ACC112 (cell line): Measurements from ENCODE around the gene C3orf52.

Experiments
- H2AFZ ChIP-seq: fragments of 200-600 bp; sonication (generic); one replicate; pipeline ENCODE4 v1.6.0; 2017; ENCODE audit warnings: antibody characterized with exemption, low read length; ENCODE audit not compliant: unreplicated experiment
- H3K27ac ChIP-seq: fragments of 200-600 bp; sonication (generic); 2 replicates; pipeline ENCODE4 v1.5.1; 2014; ENCODE audit warnings: low read depth, mild to moderate bottlenecking, antibody characterized with exemption, low read length, moderate library complexity
- H3K27me3 ChIP-seq: fragments of 200-600 bp; sonication (generic); 2 replicates; pipeline ENCODE4 v1.6.1; 2014; ENCODE audit warnings: mild to moderate bottlenecking, antibody characterized with exemption, low read length, moderate library complexity, mixed read lengths; ENCODE audit not compliant: insufficient read depth
- H3K36me3 ChIP-seq: fragments of 200-600 bp; sonication (generic); 2 replicates; pipeline ENCODE4 v1.6.1; 2016; ENCODE audit warnings: mild to moderate bottlenecking, antibody characterized with exemption, low read length, moderate library complexity, mixed read lengths; ENCODE audit not compliant: insufficient read depth
- H3K4me1 ChIP-seq: fragments of 200-600 bp; sonication (generic); one replicate; pipeline ENCODE4 v1.6.1; 2016; ENCODE audit warnings: low read length, mixed read lengths; ENCODE audit not compliant: insufficient read depth, unreplicated experiment, control insufficient read depth
- H3K4me3 ChIP-seq: fragments of 200-600 bp; sonication (generic); 2 replicates; pipeline ENCODE4 v1.5.1; 2014; ENCODE audit warnings: mild to moderate bottlenecking, low read depth, low read length
- H3K79me2 ChIP-seq: fragments of 200-600 bp; sonication (generic); one replicate; pipeline ENCODE4 v1.6.0; 2016; ENCODE audit warnings: low read length; ENCODE audit not compliant: control insufficient read depth, unreplicated experiment, insufficient read depth

Gene C3orf52

DNA sequence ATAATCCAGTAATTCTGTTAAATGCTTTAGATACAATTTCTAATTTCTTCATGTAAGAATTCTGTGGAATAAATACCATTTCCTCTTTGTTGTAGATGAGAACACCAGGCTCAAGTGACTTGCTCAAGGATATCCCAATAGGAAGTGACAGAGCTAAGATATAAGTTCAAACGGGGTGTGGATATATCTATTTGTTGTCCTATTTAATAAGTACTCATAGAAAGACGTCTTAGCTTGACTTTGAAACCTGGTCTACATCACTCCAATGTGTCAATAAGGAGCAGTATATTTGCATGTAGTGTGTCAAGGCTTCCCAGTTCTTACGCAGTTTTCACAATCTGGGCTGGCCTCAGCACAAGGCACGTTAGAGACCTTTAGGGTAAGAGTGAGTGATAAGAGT lies 51.6 kb downstream of the C3orf52 start:
- Histone ChIP-seq H3K27me3 (peaks cover 8% of the 10 kb centered on the region), H3K4me1 (no peaks in the 10 kb centered on the region), H3K27ac (no peak overlapping the region), H3K4me3 (no peak overlapping the region), H2AFZ (no peak overlapping the region), H3K36me3 (no peaks in the 10 kb centered on the region), H3K79me2 (no peaks in the 10 kb centered on the region)

GRCh38 chr3:112138219-112138969 lies 52.2 kb downstream of the C3orf52 start:
- Histone ChIP-seq H3K27me3 (peaks cover 8% of the 10 kb centered on the region), H3K36me3 (no peaks in the 10 kb centered on the region), H3K4me1 (no peaks in the 10 kb centered on the region), H3K79me2 (no peaks in the 10 kb centered on the region), H3K27ac (no peak overlapping the region), H2AFZ (no peak overlapping the region), H3K4me3 (no peak overlapping the region)

DNA sequence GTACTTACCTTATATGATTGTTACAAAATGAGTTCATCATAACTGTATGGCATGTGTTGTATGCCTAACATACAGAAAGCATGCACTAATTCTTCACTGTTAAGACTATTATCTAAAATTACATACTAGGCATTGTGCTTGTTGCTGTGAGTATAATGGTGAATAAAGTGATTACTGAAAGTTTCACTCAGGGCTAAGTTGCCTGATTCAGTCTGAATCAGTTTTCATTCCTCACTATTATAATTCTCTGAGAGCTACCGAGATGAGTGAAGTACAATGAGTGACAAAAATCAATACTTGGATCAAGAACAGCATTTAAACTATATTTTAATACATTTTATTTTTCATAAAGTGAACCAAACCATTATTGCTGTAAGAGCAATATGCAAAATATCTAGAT lies 54.4 kb downstream of the C3orf52 start:
- Histone ChIP-seq H3K4me1 (no peaks in the 10 kb centered on the region), H2AFZ (no peak overlapping the region), H3K27ac (no peak overlapping the region), H3K4me3 (no peak overlapping the region), H3K27me3 (peaks cover 8% of the 10 kb centered on the region), H3K36me3 (no peaks in the 10 kb centered on the region), H3K79me2 (no peaks in the 10 kb centered on the region)

DNA sequence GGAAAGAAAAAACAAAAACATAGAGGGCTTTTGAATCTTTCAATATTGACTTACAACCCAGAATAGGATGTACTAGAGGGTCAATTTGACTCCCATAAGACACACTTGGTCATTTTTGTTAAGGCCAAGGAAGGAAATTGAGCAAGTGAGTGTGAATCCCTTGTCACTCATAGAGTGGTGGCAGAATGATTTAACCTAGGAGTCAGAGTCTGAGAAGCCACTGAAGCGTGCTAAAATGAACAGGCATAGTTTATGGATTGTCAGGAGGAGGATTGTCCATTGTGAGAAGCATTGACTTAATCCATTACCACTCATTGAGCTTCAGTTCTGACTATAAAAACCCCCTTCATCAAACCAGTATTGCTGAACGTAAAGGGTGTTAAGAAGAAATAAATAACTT lies 55.1 kb downstream of the C3orf52 start:
- Histone ChIP-seq H3K27ac (no peak overlapping the region), H3K79me2 (no peaks in the 10 kb centered on the region), H2AFZ (no peak overlapping the region), H3K4me1 (no peaks in the 10 kb centered on the region), H3K4me3 (no peak overlapping the region), H3K27me3 (peaks cover 8% of the 10 kb centered on the region), H3K36me3 (no peaks in the 10 kb centered on the region)

GRCh38 chr3:112143251-112143650 lies 57.1 kb downstream of the C3orf52 start:
- Histone ChIP-seq H3K27ac (no peak overlapping the region), H3K4me1 (no peaks in the 10 kb centered on the region), H3K4me3 (no peak overlapping the region), H3K79me2 (no peaks in the 10 kb centered on the region), H3K36me3 (no peaks in the 10 kb centered on the region), H2AFZ (no peak overlapping the region), H3K27me3 (peaks cover 14% of the 10 kb centered on the region)

- Histone ChIP-seq H3K79me2 (no peaks in the 10 kb centered on the region), H3K4me3 (no peak overlapping the region), H3K27ac (no peak overlapping the region)
Observed at GRCh38 chr3:112143689-112144088, 57.5 kb downstream of the C3orf52 start.

DNA sequence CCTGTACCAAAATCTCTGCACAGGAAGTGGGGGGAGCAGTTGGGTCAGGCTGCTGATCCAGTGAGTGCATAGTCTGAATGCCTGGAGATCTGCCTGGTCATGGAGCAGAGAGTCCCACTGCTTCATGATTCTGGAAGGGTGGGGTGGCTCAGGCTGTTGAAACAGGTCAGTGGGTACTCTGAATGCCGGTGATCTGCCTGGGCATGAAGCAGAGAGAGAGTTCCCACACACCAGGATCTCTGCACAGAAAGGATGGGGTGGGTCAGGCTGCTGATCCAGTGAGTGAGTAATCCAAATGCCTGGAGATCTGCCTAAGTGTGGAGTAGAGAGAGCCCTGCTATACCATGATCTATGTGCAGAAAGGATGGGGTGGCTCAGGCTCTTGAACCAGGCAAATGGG lies 62.9 kb downstream of the C3orf52 start:
- H3K36me3 ChIP-seq = no peaks in the 10 kb centered on the region
- no peaks in the 10 kb centered on the region for H3K4me1 ChIP-seq
- peaks cover 10% of the 10 kb centered on the region; the same call in 1 of the 2 replicates for H3K27me3 ChIP-seq
- H2AFZ ChIP-seq = no peak overlapping the region
- no peak overlapping the region for H3K27ac ChIP-seq
- H3K79me2 ChIP-seq = no peaks in the 10 kb centered on the region
- no peak overlapping the region for H3K4me3 ChIP-seq

More at GRCh38 chr3:112143689-112144088, 57.5 kb downstream of the C3orf52 start:
- no peaks in the 10 kb centered on the region for H3K4me1 ChIP-seq
- no peak overlapping the region for H2AFZ ChIP-seq
- H3K27me3 ChIP-seq = peaks cover 14% of the 10 kb centered on the region
- H3K36me3 ChIP-seq = no peaks in the 10 kb centered on the region

GRCh38 chr3:112167758-112168157 lies 81.6 kb downstream of the C3orf52 start:
- Histone ChIP-seq H2AFZ (no peak overlapping the region), H3K4me1 (no peaks in the 10 kb centered on the region), H3K36me3 (no peaks in the 10 kb centered on the region), H3K27ac (no peak overlapping the region), H3K27me3 (no peaks in the 10 kb centered on the region), H3K4me3 (no peak overlapping the region), H3K79me2 (no peaks in the 10 kb centered on the region)
